Stimulated activated CD8-positive, alpha-beta memory T cell treated with anti-CD3 and anti-CD28 coated beads, Interleukin-15, amount 100 ng/mL, for 48 hours (primary cell): ENCODE results near the gene NSMCE4A.
"Not testable (repeated sequence)": the region's sequence is repeated elsewhere in the genome, so short reads cannot be mapped to it uniquely, and the experiment has no call there.

Source experiments
- DNase-seq, 2 donors: peaks; one replicate each; pipeline ENCODE4 v3.0.0-alpha.2; 2020; ENCODE audit warnings: low read depth in 2 of 2

Gene NSMCE4A

DNA sequence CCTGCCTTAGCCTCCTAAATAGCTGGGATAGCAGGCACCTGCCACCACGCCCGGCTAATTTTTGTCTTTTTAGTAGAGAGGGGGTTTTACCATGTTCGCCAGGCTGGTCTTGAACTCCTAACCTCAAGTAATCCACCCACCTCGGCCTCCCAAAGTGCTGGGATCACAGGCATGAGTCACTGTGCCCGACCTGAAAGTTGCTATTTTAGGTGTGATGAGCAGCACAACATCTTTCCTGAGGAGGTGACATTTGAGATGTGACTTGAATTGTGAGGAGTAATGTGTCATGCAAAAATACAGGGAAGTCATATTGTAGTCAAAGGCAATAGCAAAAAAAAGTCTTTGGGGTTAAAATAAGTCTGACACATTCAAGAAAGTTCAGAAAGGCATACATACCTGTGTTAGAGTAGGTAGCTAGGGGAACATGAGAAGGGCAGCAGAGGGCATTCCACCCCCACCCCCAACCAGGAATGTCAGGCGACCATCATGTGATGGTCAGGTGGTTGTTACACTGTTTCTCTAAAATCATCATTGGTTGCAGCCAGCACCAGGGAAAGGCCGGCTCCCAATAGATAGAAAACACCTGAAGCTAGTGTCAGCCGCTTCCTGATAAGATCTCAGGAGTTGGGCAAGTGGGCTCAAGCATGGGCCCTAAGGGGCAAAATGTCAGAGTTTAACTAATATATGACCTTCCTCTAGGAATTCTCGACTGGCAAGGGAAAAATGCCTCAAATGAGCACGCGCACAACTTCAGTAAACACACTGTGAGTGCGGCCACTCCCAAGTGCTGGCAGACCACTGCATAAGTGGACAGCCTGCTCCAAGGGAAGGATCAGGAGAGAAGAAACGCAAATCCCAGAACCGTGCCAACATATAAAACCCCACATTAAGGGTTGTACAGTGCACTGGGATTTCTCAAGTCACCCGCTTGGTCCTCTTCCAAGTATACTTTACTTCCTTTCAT is 13.6 kb upstream of the NSMCE4A start, which contains the start of gene TACC2:
Gene TACC2 (plus strand): TSS at position 803 of the 964 bp plus-strand sequence. CDS start 32,819 bp downstream, outside the sequence.
- no peak for DNase-seq

DNA sequence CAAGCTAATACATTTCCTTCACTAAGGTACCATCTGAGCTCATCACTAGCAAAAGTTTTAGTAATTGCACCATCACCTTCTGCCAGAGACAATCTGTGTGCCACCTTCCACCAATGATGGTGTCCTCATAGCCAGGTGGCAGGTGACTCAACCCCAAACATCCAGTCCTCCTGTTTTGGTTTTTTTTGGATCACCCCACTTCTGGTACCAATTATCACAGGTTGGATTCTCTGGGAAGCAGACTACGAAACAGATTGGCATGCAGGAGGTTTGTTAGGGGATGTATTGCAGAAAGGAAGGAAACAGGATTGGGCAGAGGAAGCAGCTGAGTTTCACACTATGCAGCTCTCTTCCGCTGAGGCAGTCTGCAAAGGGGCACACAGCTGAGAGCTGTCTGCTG is 9.4 kb upstream of the NSMCE4A start:
- DNase-seq: no peak

DNA sequence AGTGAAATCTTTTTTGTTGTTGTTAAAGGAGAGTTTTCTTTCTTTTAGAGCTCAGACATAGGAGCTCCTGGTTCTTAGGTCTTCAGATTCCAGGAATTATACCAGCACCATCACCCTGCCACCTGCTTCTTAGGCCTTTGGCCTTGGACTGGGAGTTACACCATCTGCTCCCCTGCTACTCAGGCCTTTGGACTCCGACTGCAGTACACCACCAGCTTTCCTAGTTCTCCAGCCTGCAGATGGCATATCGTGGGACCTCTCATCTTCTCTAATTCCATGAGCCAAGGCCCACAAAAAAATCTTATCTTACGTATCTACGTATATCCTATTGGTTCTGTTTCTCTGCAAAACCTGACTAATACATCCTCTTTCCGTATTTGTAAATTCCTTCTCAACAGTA is 8.8 kb upstream of the NSMCE4A start:
- no peak for DNase-seq

DNA sequence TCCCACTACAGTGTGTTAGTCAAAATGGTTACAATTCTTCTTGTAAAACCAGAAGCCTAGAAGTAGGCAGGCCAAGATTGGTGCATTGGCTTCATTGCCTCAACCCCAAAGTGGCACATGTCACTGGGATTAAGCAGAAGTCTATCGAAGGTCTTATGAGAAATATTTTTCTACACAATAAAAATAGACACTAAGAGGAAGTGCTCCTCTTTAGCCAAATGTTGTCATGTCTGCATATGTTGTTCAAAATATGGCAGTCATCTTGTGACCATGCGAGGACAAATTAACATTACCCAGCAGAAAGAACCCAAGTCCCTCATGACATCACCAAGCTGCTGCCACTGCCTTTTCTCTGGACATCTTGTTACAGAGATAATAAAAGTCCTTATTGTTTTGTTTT is 6.3 kb upstream of the NSMCE4A start:
- DNase-seq: no peak

DNA sequence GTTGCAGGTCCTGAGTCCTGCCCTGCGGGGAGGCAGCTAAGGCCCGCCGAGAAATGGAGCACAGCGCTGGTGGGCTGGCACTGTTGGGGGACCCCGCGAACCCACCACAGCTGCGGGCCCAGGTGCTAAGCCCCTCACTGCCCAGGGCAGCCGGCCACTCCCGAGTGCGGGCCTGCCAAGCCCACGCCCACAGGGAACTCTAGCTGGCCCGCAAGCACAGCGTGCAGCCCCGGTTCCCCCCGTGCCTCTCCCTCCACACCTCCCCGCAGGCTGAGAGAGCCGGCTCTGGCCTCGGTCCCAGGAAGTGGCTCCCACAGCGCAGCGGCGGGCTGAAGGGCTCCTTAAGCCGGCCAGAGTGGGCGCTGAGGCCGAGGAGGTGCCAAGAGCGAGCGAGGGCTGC is 3.5 kb upstream of the NSMCE4A start:
- no peak for DNase-seq

DNA sequence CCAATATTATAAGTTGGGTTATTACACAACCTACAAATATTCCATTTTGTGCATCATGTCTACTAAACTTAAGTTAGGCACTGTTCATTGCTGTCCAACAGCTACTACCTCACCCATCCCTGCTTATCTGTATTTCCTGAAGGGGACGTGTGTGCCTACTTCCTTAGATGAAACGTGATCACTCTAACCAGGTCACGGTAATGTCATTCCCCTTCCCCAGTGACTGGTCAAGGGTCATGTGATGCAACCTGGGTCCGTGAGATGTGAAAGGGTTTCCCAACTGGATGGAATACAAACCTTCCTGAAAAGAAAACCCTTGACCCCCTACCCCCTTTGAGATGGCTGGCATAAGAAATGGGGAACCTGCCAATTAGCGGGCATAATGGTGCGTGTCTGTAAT is 1.6 kb upstream of the NSMCE4A start:
- no peak for DNase-seq

DNA sequence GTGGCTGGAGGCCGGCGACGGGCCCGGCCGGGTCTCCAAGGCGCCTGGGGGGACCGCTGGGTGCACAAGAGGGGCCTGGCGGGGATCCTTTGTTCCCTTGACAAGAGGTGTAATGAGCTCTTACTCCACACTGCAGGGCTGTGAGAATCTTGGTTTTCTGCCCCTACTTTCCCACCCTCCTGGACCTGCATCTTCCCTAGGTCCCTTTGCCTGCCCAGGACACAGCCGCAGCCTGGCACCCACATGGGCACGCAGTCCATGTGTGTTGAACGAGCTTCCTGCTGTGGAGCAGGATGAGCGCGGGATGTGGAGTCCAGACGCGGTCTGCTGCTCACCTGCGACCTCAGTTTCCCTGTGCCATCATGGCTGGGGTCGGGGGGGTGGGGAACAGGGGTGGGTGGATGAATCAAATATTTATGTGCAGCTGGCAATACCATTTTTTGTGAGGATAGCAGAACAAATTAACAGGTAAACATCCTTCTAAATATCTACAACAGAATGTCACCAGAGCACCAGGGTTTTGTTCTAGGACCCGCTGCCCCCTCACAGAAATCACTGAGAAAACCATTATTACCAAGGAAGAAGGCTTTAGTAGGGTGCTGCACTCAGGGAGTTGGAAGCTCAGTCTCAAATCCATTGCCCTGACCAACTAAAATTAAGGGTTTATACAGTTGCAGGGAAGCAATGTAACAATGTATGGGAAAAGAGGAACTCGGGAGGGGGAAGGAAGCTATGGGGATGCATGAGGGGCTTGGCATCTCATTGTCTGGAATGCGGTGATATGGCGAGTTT is 474 bp upstream of the NSMCE4A start:
- DNase-seq: no peak

DNA sequence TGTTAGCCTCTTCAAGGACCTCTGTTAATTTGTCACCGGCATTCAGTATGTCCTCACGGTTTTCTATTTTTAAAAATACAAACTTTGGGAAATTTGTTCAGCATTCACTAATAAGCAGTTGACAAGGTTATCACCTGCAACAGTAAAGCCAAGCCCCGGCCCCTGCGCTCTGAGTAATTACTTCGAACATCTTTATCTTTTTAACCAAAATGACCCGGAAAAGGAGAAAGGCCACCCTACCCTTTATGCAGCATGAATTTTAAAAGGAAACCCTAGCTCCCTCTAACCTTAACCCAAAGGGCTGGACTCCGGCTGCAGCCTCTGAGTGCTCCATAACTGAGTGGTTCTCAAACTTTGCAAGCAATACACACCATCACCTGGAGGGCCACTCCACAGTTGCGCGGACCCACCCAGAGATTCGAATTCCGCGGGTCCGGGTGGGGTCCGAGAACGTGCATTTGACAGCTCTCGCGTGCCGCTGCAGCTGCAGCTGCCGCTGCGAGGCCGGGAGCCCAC is 940 bp downstream of the NSMCE4A start:
- DNase-seq: peak in 1 of 2 donors; percentile 4

DNA sequence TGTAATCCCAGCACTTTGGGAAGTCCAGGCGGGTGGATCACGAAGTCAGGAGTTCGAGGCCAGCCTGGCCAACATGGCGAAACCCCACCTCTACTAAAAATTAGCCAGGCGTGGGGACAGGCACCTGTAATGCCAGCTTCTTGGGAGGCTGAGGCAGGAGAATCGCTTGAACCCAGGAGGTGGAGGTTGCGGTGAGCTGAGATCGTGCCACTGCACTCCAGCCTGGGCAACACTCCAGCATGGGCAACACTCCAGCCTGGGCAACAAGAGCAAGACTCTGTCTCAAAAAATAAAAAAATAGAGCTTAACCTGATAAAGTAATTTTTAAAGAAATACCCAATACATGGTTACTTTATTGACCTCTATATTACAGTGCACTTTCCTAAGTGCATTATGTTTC is 5.9 kb downstream of the NSMCE4A start:
- not testable (repeated sequence) for DNase-seq

DNA sequence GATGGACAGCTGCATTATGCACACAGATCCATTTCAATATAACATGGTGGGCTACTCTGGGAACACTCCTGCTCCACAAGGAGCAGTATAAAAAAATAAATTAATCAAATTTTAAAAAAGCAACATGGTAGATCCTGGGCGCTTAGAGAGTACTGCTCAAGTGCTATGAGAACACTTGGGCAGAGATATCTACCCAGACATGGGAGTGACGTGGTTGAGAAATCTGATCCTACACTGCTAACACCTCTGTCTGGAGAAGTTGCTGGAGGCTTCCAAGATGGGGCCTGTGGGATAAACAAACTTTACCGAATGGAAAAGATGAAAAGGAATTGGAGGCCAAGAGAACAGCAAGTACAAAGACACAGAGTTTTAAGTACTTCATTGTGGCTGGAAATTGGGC is 9.0 kb downstream of the NSMCE4A start:
- DNase-seq: no peak

DNA sequence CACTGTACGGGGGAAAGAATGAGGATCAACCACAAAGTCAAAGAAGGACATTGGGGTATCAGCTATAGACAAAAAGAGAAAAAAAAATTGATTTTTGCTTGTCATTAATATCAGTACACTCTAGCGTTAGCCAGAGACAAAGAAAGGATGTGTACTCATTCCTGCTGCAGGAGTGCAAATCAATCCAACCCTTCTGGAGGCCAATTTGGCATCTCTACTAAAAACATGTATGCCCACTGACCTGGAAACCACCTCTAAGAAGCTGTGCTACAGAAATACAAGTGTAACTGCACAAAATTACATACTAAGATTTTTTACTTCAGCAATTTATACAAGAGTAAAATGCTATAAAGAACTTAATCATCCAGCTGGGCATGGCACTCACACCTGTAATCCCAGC is 13.6 kb downstream of the NSMCE4A start:
- DNase-seq: no peak

DNA sequence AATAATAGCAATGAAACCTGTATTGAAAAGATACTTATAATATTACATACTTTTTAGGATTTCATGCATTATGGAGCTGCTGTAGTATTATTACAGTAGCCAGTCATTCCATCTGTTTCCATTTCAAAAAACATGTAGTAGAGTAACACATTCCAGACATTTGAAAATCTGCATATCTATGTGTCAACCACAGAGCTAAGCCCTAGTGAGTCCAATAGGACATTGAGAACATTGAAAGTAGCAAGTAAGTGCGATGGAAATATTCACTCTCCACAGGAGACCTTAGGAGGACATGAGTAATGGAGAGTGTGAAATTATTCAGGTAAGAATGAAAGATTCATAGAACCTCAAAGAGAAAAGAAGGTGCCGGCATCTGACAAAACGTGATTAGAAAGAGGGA is 15.3 kb downstream of the NSMCE4A start:
- DNase-seq: no peak

DNA sequence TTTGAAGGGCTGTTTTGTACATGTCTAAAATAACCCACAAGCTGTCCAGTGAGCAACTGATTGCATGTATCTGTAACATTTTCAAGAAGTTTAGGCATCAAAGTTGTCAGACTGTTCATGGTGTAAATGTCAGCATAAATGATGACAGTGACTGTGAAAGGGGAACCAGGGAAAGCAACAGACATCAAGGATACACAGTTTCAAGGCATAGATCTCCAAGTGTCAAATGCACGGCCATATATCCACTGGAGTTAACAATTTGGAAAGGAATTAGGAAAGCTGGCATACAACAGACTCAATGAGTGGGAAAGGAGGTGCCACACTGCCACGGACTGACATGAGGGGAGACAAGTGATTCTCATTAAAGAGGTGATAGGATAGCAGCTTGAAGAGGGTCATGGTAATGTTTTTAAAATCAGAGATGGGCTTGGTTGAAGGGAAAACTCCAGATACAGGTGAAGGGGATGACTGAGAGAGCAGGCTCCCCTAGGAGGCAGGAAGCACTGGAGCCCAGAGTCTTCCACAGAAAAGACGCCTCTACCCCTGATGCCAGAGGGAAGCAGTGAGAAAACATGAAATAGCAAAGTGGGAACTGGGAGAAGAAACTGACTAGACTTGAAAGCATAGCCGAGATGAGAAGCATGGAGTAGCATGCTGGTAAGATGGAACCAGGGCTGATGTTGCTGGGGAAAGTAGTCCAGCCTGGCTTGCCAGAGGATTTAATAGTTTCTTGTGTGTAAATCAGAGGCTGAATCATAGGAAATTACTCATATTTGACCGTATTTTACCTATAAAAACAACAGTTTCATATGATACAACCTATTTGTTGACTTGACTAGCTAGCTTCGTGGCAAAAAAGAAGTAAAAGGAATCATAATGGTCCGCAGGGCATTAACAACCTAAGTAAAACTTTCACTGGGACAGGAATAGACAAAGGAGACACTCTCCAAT is 18.6 kb downstream of the NSMCE4A start:
- no peak for DNase-seq

DNA sequence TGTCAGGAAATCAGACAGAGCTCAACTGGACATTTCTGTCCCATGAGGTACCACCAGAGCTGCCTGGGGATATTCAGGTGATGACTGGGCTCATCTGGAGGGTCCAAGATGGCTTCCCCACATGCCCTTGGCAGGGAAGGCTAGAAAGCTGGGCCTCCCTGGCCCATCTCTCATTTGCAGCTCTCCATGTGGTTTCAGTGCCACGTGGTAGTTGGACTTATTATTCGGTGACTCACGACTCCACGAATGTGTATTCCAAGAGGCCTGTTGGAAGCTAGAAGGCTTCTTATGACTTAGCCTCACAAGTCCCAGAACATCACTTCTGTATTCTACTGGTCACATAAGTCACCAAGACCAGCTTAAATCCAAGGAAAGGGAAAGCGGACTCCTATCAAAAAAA is 22.8 kb downstream of the NSMCE4A start:
- DNase-seq: no peak

DNA sequence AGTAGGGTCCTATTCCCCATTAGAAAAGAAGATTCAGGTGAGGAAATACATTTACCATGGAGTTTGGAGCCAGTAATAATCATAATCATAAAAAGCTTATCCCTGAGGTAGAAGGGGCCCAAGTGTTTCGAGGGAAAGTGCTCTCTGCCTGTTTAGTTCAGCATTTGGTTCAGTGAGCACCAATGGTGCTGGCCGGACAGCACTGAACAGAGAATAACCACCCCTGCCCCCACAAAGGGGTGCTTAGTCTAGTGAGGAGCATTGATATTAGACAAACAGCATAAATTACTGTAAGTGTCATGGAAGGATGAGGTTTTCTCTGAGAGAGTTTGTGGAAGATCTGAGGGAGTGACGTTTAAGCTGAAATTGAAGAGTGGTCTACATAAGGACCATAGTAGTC is 25.6 kb downstream of the NSMCE4A start:
- DNase-seq: no peak

DNA sequence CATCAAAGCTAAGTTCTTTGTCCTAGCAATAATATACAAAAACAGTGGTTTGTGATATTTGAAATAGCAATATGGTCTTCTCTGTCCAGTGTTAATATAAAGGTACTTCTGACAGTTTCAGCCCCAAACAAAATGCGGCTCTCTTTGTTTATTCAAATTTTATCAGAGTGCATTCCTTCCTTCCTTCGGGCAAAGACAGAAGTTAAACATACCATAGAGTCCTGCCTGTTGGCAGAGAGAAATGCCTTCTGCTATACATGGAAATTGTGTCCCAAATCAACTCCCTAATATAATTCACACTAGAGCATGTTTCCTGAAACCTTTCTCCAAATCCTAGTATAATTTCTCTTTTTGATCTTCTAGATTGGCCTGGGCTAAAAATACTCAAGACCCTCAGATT is 26.0 kb downstream of the NSMCE4A start:
- DNase-seq: no peak

DNA sequence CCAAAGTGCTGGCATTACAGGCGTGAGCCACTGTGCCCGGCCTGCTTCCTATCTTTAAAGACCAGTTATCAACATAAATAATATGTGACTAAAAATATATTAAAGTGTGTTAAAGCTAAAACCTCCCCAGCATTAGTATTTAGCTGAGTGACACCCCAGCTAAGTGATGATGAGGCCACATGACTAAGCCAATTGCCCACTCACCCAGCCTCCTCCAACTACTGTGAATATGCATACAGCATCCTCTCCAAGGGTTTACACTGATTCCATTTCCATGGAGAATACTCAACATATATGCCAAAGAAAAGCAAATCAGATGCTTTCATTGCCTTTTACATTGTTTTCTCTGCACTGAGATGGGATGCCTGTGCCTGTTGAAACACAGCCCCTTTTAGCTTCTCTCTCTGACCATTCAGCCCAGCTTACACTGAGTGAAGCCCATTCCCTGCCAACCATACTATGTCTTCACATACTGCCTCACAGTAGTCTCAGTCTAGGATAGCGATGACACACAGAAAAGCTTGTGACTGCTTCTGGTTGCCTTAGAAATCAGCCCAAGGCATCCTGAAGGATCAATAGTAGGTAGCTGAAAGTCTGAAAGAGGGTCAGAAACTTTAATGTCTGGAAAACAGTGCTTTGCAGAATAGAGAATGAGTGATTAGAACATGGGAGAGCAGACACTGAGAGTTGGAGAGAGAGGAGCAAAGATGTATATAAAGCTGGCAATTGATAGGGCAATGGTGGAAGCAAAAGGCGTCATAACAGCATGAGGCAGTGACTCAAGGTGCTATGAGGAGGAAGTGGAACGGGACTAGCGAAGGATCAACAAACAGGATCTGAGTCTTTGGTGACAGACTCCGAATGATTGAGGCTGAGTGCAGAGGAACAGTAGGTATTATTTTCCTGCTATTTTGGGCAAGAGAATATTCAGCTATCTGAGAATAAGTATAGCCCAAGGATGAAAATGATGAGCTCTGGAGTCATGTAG is 27.4 kb downstream of the NSMCE4A start:
- no peak for DNase-seq

DNA sequence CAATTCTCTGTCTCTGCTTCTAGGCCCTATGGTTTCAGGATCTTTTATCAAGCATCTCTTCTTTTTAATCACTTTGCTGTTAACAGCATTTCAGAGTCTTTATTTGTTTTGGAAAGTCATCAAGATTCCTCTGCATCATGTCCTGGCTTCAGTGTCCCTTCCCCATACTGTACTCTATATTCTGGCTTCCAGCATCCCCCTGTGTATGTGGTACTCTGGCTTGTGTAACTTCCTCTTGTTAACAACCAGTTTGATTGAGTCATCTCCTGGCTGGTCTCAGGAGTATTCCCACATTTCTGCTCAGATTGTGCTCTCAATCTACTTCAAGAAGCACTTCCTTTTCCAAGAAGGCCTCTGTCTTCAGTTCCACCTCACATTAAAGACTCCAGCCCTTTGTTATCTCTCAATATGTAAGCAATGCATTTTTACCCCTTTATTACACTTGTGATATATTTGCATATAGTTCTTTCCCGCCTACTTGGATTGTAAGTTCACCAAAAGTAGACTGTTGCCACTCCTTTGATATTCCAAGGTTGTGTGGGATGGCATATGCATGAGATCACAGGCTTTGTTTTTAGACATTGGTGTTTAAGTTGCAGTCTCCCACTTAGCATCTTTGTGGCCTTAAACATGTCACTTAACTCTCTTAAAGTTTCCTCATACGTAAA is 32.1 kb downstream of the NSMCE4A start:
- no peak for DNase-seq

DNA sequence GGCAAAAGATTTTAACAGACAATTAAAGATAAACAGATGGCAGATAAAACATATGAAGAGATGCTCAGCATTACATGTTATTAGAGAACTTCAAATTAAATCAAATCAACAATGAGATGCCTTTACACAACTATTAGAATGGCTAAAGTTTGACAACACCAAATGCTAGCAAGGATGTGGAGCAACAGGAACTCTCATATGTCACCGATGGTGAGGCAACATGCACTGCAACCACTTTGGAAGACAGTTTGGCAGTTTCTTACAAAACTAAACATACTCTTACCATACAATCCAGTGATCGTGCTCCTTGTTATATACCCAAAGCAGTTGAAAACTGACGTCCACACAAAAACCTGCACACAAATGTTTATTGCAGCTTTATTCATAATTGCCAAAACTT is 33.5 kb downstream of the NSMCE4A start:
- DNase-seq: no peak

DNA sequence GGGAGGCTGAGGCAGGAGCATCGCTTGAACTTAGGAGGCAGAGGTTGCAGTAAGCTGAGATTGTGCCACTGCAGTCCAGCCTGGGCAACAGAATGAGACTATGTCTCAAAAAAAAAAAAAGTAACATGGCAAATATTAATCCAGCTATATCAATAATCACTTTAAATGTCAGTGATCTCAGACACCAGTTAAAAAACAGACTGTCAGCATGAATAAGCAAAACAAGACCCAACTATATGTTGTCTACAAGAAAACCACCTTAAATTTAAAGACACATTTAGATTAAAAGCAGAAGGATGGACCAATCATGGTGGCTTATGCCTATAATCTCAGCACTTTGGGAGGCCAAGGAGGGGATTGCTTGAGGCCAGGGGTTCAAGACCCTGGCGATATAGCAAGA is 38.7 kb downstream of the NSMCE4A start:
- no peak for DNase-seq
